H1 (cell line): ENCODE measurements around the gene GP5. TPM values are rescaled to one million over a fixed set of nuclear protein-coding genes. Genes with fewer than 3 reads are reported as not detected.

Experiments used
- ATF3 ChIP-seq: IDR thresholded peaks from 2 replicates; pipeline ENCODE4 v1.6.1; 2011; ENCODE audit warnings: low read depth, mild to moderate bottlenecking, low read length; ENCODE audit not compliant: insufficient read depth
- BRCA1 ChIP-seq: IDR thresholded peaks from 2 replicates; pipeline ENCODE4 v1.6.1; 2012; ENCODE audit warnings: low read depth, low read length, improper control_type of control experiment
- EZH2 ChIP-seq: fragments of 200-600 bp; sonication (generic); IDR thresholded peaks from 2 replicates; pipeline ENCODE4 v1.7.1; 2012; ENCODE audit warnings: low read depth, mild to moderate bottlenecking, moderate library complexity, low read length, inconsistent platforms; ENCODE audit not compliant: severe bottlenecking
- GABPA ChIP-seq: IDR thresholded peaks from 2 replicates; pipeline ENCODE4 v1.6.1; 2011; ENCODE audit warnings: mild to moderate bottlenecking, low read length, moderate library complexity, borderline replicate concordance; ENCODE audit not compliant: insufficient read depth
- HDAC2 ChIP-seq, 2 experiments: fragments of 300-600 bp in 1 of 2; sonication (generic) in 1 of 2; IDR thresholded peaks; 2 replicates each; pipeline ENCODE4 v1.6.1; 2011 to 2012; ENCODE audit warnings: low read depth in 2 of 2, low read length in 2 of 2, mild to moderate bottlenecking in 2 of 2, moderate library complexity in 2 of 2, borderline replicate concordance in 1 of 2, inconsistent platforms in 1 of 2
- HDAC6 ChIP-seq: IDR thresholded peaks from one replicate; pipeline ENCODE4 v1.7.1; 2012; ENCODE audit warnings: low read depth, mild to moderate bottlenecking, inconsistent platforms, low read length, moderate library complexity
- KDM4A ChIP-seq: IDR thresholded peaks from one replicate; pipeline ENCODE4 v1.7.1; 2012; ENCODE audit warnings: low read depth, mild to moderate bottlenecking, moderate library complexity, low read length, inconsistent platforms; ENCODE audit not compliant: severe bottlenecking
- MAX ChIP-seq: IDR thresholded peaks from 2 replicates; pipeline ENCODE4 v1.6.1; 2012; ENCODE audit warnings: inconsistent platforms
- NANOG ChIP-seq: IDR thresholded peaks from 2 replicates; pipeline ENCODE4 v1.6.1; 2011; ENCODE audit warnings: low read length, low read depth, mild to moderate bottlenecking, inconsistent platforms; ENCODE audit not compliant: insufficient read depth, poor library complexity, severe bottlenecking
- POLR2AphosphoS5 ChIP-seq: IDR thresholded peaks from 2 replicates; pipeline ENCODE4 v1.6.1; 2011; ENCODE audit warnings: low read depth, low read length
- RBBP5 ChIP-seq: IDR thresholded peaks from 2 replicates; pipeline ENCODE4 v1.7.1; 2012; ENCODE audit warnings: low read depth, mild to moderate bottlenecking, inconsistent platforms, low read length, moderate library complexity, borderline replicate concordance
- RXRA ChIP-seq: IDR thresholded peaks from 2 replicates; pipeline ENCODE4 v1.6.1; 2011; ENCODE audit warnings: low read depth, mild to moderate bottlenecking, low read length, moderate library complexity; ENCODE audit not compliant: insufficient read depth
- TAF7 ChIP-seq: optimal IDR thresholded peaks from 2 replicates; pipeline ENCODE3; 2011; ENCODE audit warnings: low read depth, mild to moderate bottlenecking, inconsistent platforms, low read length, moderate library complexity, borderline replicate concordance
- TBP ChIP-seq: IDR thresholded peaks from 2 replicates; pipeline ENCODE4 v1.6.1; 2011; ENCODE audit warnings: low read depth, low read length, improper control_type of control experiment
- TEAD4 ChIP-seq: IDR thresholded peaks from 2 replicates; pipeline ENCODE4 v1.6.1; 2012; ENCODE audit warnings: low read depth, low read length, inconsistent platforms, mixed read lengths
- YY1 ChIP-seq: IDR thresholded peaks from 2 replicates; pipeline ENCODE4 v1.6.1; 2011; ENCODE audit warnings: low read depth, mild to moderate bottlenecking, low read length
- polyA plus RNA-seq, 7 experiments: library from polyadenylated mRNA; depleted of rRNA in 3 of 7; stranded (reverse) in 5 of 7; unstranded in 2 of 7; fragments of >200 nt in 5 of 7; fragments of 200-250 nt in 2 of 7; gene quantifications; 1 replicate in 5 of 7; 2 replicates in 1 of 7; 4 replicates in 1 of 7; pipeline versions ENCODE4 v1.2.1 to v1.2.3, GENCODE V29; 2011 to 2013; ENCODE audit warnings: missing spikeins in 2 of 7, mixed read lengths in 2 of 7
- total RNA-seq: library from RNA; stranded (reverse); fragmentation: NEBNext Ultra II Directional; extraction: Animal tissue kit (Norgen Biotek cat#: 25700); gene quantifications from 2 replicates; pipeline ENCODE4 v1.2.1, GENCODE V29; 2021
- TF ChIP-seq, protein P1 (sequence below), 3 experiments: IDR thresholded peaks; 1 replicate in 2 of 3; 2 replicates in 1 of 3; pipeline versions ENCODE4 v1.5.1 to v1.6.1; 2011; ENCODE audit warnings: low read length in 3 of 3, mild to moderate bottlenecking in 3 of 3, inconsistent platforms in 2 of 3, low read depth in 1 of 3, moderate library complexity in 1 of 3; ENCODE audit not compliant: insufficient read depth in 1 of 3; ENCODE audit errors: control extremely low read depth in 1 of 3

GP5 gene
- total and polyA plus RNA-seq, 2 of the 8 experiments (the other 6 are each of a cell fraction or from before 2014, with no cell fraction given): 0.13 to 0.14 TPM

DNA sequence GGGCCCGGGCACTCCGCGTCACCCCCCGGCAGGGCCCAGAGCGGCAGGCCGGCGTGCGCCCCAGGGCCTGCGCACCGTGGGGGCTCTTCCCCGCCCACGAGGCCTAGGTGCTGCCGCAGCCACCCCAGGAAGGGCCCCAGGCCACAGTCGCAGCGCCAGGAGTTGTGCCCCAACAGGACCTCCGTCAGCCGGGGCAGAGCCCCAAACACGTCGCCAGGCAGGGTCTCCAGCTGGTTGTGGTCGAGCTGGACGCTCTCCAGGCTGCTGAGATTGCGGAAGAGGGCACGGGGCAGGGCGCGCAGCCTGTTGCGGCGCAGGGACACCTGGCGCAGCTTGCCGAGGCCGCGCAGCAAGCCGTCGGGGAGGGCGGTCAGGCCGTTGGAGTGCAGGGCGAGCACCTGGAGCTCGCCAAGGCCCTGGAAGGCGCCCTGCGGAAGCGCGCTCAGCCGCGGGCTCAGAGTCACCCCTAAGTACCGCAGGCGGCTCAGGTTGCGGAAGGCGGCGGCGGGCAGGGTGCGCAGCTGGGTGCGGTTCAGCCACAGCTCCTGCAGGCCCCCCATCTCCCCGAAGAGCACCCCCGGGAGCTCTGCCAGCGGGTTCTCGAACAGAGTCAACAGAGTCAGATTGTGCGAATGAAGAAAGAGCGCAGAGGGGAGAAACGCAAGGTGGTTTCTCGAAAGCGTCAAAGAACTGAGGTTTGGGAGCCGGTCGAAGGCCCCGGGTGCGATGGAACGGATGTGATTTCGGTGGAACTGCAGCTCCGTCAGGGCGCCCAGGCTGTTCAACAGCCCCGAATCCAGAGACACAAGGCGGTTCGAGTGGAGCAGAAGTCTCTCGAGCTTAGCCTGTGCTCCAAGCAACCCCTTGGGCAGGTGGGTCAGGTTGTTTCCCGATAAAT, 2.0 kb downstream of the GP5 start (continued):
- TF ChIP-seq RBBP5 (0 out of 2 replicates have a peak, but pooled peaks have one; percentile 25), TAF7 (no peak), NANOG (no peak), TEAD4 (no peak), HDAC6 (no peak), TBP (no peak), EZH2 (peak; percentile 83), BRCA1 (no peak), MAX (peak; percentile 7; the same call in 1 of the 2 replicates), YY1 (no peak), KDM4A (peak; percentile 73), RXRA (no peak), HDAC2 (IDR thresholded peaks at IDR 0.05; ENCODE audit: borderline replicate concordance in 1 of 2, low read depth in 2 of 2, low read length in 2 of 2) (no peak; a peak in 1 of 4 replicates), POLR2AphosphoS5 (no peak), ATF3 (no peak), GABPA (no peak)
- TF ChIP-seq, protein P1, sequence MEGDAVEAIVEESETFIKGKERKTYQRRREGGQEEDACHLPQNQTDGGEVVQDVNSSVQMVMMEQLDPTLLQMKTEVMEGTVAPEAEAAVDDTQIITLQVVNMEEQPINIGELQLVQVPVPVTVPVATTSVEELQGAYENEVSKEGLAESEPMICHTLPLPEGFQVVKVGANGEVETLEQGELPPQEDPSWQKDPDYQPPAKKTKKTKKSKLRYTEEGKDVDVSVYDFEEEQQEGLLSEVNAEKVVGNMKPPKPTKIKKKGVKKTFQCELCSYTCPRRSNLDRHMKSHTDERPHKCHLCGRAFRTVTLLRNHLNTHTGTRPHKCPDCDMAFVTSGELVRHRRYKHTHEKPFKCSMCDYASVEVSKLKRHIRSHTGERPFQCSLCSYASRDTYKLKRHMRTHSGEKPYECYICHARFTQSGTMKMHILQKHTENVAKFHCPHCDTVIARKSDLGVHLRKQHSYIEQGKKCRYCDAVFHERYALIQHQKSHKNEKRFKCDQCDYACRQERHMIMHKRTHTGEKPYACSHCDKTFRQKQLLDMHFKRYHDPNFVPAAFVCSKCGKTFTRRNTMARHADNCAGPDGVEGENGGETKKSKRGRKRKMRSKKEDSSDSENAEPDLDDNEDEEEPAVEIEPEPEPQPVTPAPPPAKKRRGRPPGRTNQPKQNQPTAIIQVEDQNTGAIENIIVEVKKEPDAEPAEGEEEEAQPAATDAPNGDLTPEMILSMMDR (IDR thresholded peaks at IDR 0.05; ENCODE audit: control extremely low read depth in 1 of 3, insufficient read depth in 1 of 3, low read depth in 1 of 3, low read length in 3 of 3): no peak
